HCT116 (cell line): ENCODE measurements around the gene LIPI. TPM values are rescaled to one million over a fixed set of nuclear protein-coding genes. Genes with fewer than 3 reads are reported as not detected.
"Not testable (repeated sequence)": the region's sequence is repeated elsewhere in the genome, so short reads cannot be mapped to it uniquely, and the experiment has no call there.

Source experiments
- ATAC-seq: fragments of 200-7000 bp; cut with Tn5 transposase; 2 replicates; pipeline ENCODE4 v1.9.1; 2020; ENCODE audit warnings: mild to moderate bottlenecking, moderate library complexity
- BruUV-seq: library from RNA; stranded (reverse); fragments of 400-500 nt; replicated peaks from 2 replicates; lab custom pipeline; 2021; lab: Mats Ljungman, UMichigan
- CTCF ChIA-PET: fragments of 300-600 bp; sonication (Branson Sonifier 250); formaldehyde crosslinking; loops from one replicate; lab custom pipeline; 2021; ENCODE audit warnings: antibody characterized with exemption; lab: Charles Lee
- POLR2A ChIA-PET: fragments of 300-600, 350-600 bp; sonication (Branson Sonifier 250); formaldehyde crosslinking; loops from one replicate; lab custom pipeline; 2021; ENCODE audit warnings: antibody characterized with exemption; lab: Charles Lee
- RAD21 ChIA-PET, 2 experiments: fragments of 300-600 bp; sonication (Branson Sonifier 250); formaldehyde crosslinking; loops; one replicate each; lab custom pipeline; 2023; ENCODE audit warnings: low total read pairs in 2 of 2; ENCODE audit not compliant: uncharacterized antibody in 2 of 2, unreplicated experiment in 2 of 2, low non-redundant PET in 1 of 2; lab: Charles Lee
- DNase-seq: peaks from one replicate; pipeline ENCODE4 v3.0.0-alpha.2; 2010; ENCODE audit warnings: low read depth, low spot score
- H2AFZ ChIP-seq: fragments of 200-600 bp; shearing (Covaris generic), sonication (generic); 2 replicates; pipeline ENCODE4 v1.6.1; 2017; ENCODE audit warnings: low read depth, mixed run types, mixed read lengths, antibody characterized with exemption, low read length; ENCODE audit not compliant: poor library complexity, severe bottlenecking
- H3K27ac ChIP-seq: 2 replicates; pipeline ENCODE4 v1.5.1; 2012; ENCODE audit warnings: low read depth, low read length
- H3K27me3 ChIP-seq: fragments of 200-600 bp; sonication (generic); 2 replicates; pipeline ENCODE4 v1.6.1; 2016; ENCODE audit warnings: mixed run types, low read length, mixed read lengths; ENCODE audit not compliant: insufficient read depth
- H3K36me3 ChIP-seq, 2 experiments: fragments of 200-500 bp in 1 of 2; fragments of 200-600 bp in 1 of 2; sonication (Bioruptor generic) in 1 of 2; sonication (generic) in 1 of 2; 2 replicates each; pipeline versions ENCODE4 v1.5.1 to v1.6.1; 2014 to 2016; ENCODE audit warnings: low read length in 2 of 2, inconsistent platforms in 1 of 2, mixed read lengths in 1 of 2, mixed run types in 1 of 2; ENCODE audit not compliant: insufficient read depth in 2 of 2, control insufficient read depth in 1 of 2
- H3K4me1 ChIP-seq, 2 experiments: fragments of 200-600 bp in 1 of 2; sonication (generic) in 1 of 2; 2 replicates each; pipeline versions ENCODE4 v1.5.1 to v1.6.1; 2012 to 2017; ENCODE audit warnings: low read length in 2 of 2, inconsistent platforms in 1 of 2, mild to moderate bottlenecking in 1 of 2, mixed read lengths in 1 of 2, mixed run types in 1 of 2, moderate library complexity in 1 of 2; ENCODE audit not compliant: insufficient read depth in 2 of 2, control insufficient read depth in 1 of 2
- H3K4me2 ChIP-seq: fragments of 200-600 bp; sonication (generic); 2 replicates; pipeline ENCODE4 v1.6.1; 2017; ENCODE audit warnings: mixed run types, low read length, mixed read lengths
- H3K4me3 ChIP-seq, 2 experiments: fragments of 200-600 bp in 1 of 2; sonication (generic) in 1 of 2; replicated peaks in 1 of 2; 2 replicates each; pipeline ENCODE4 v1.5.1; 2011 to 2016; ENCODE audit warnings: low read length in 2 of 2, control low read depth in 1 of 2, low read depth in 1 of 2, mild to moderate bottlenecking in 1 of 2, mixed read lengths in 1 of 2, mixed run types in 1 of 2
- H3K79me2 ChIP-seq: fragments of 200-600 bp; sonication (generic); 2 replicates; pipeline ENCODE4 v1.6.1; 2017; ENCODE audit warnings: mild to moderate bottlenecking, mixed run types, low read length, moderate library complexity, mixed read lengths; ENCODE audit not compliant: insufficient read depth
- H3K9ac ChIP-seq: fragments of 200-600 bp; sonication (generic); 2 replicates; pipeline ENCODE4 v1.6.1; 2016; ENCODE audit warnings: low read length, mixed read lengths
- H3K9me2 ChIP-seq: fragments of 200-600 bp; sonication (generic), shearing (Covaris generic); 2 replicates; pipeline ENCODE4 v1.6.1; 2017; ENCODE audit warnings: mixed run types, mild to moderate bottlenecking, moderate library complexity; ENCODE audit not compliant: insufficient read depth
- H3K9me3 ChIP-seq, 2 experiments: fragments of 200-500 bp in 1 of 2; fragments of 200-600 bp in 1 of 2; sonication (Bioruptor generic) in 1 of 2; sonication (generic) in 1 of 2; 2 replicates each; pipeline ENCODE4 v1.6.1; 2014 to 2017; ENCODE audit warnings: low read length in 2 of 2, mixed read lengths in 2 of 2, inconsistent platforms in 1 of 2, low read depth in 1 of 2, mild to moderate bottlenecking in 1 of 2, mixed run types in 1 of 2, moderate library complexity in 1 of 2; ENCODE audit not compliant: control insufficient read depth in 1 of 2, insufficient read depth in 1 of 2
- H4K20me1 ChIP-seq: fragments of 200-600 bp; sonication (generic), shearing (Covaris generic); 2 replicates; pipeline ENCODE4 v1.6.1; 2017; ENCODE audit warnings: mixed run types, mild to moderate bottlenecking, moderate library complexity; ENCODE audit not compliant: insufficient read depth
- EZH2 ChIP-seq: fragments of 200-600 bp; sonication (generic); IDR thresholded peaks from 2 replicates; pipeline ENCODE4 v1.6.1; 2017; ENCODE audit warnings: antibody characterized with exemption, mixed run types
- FOSL1 ChIP-seq: IDR thresholded peaks from 2 replicates; pipeline ENCODE4 v1.6.1; 2012; ENCODE audit warnings: low read depth
- JUND ChIP-seq: IDR thresholded peaks from 2 replicates; pipeline ENCODE4 v1.6.1; 2012
- SIN3A ChIP-seq: IDR thresholded peaks from 2 replicates; pipeline ENCODE4 v1.6.1; 2012; ENCODE audit warnings: low read depth
- intact Hi-C: fragments of 100-400 bp; cut with micrococcal nuclease; formaldehyde crosslinking; loops from 2 replicates; pipeline ENCODE4 v1.10.0; 2022
- total RNA-seq: library from RNA; stranded (reverse); gene quantifications from one replicate; pipeline ENCODE4 v1.2.1, GENCODE V29; 2021; ENCODE audit not compliant: unreplicated experiment
- TF ChIP-seq, protein P1 (sequence below): IDR thresholded peaks from 2 replicates; pipeline ENCODE4 v1.6.1; 2011; ENCODE audit warnings: mild to moderate bottlenecking, low read length, moderate library complexity; ENCODE audit not compliant: insufficient replicate concordance; ENCODE audit errors: extremely low read depth

Gene LIPI
- total RNA-seq, 1 experiment from 2014 or later = not detected

DNA sequence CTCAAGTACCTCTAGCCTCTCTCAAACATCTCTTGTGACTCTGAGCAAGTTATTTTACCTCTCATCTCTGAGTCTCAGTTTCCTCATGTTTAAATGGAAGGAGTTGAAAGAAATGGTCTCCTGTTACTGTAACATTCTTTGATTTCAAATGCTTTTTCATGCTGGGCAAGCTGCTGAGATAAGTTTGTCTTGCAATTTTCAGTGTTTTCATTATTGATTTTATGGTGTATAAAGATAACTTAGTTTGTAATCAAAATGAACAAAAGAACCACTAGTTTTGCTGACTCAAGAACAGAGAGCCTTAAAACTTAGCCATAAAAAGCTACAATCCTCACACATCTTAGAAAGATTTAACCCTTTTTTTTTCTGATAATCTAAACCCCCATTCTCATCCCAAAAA, 4.5 kb downstream of the LIPI start:
- DNase-seq = no peak
- ATAC-seq = no peak
- Histone ChIP-seq H3K9ac (no peak overlapping the region), H3K4me3 (no peak overlapping the region), H3K27ac (no peak overlapping the region), H3K36me3 (no peaks in the 10 kb centered on the region), H3K9me3 (peaks cover 0 to 9% of the 10 kb centered on the region in 2 experiments; a peak in 2 of 4 replicates), H3K79me2 (no peaks in the 10 kb centered on the region), H3K4me2 (no peak overlapping the region), H3K9me2 (no peaks in the 10 kb centered on the region), H2AFZ (no peak overlapping the region), H3K27me3 (no peaks in the 10 kb centered on the region), H3K4me1 (no peaks in the 10 kb centered on the region), H4K20me1 (no peaks in the 10 kb centered on the region; the same call in 1 of the 2 replicates)
- BruUV-seq = no TSS peak
- CTCF ChIA-PET = no interaction called here
- RAD21 ChIA-PET = no interaction called here
- POLR2A ChIA-PET = no interaction called here
- TF ChIP-seq, protein P1, sequence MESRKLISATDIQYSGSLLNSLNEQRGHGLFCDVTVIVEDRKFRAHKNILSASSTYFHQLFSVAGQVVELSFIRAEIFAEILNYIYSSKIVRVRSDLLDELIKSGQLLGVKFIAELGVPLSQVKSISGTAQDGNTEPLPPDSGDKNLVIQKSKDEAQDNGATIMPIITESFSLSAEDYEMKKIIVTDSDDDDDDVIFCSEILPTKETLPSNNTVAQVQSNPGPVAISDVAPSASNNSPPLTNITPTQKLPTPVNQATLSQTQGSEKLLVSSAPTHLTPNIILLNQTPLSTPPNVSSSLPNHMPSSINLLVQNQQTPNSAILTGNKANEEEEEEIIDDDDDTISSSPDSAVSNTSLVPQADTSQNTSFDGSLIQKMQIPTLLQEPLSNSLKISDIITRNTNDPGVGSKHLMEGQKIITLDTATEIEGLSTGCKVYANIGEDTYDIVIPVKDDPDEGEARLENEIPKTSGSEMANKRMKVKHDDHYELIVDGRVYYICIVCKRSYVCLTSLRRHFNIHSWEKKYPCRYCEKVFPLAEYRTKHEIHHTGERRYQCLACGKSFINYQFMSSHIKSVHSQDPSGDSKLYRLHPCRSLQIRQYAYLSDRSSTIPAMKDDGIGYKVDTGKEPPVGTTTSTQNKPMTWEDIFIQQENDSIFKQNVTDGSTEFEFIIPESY = no peak
- TF ChIP-seq JUND (no peak), SIN3A (no peak), FOSL1 (no peak), EZH2 (no peak)
- intact Hi-C loops = no loop called here

DNA sequence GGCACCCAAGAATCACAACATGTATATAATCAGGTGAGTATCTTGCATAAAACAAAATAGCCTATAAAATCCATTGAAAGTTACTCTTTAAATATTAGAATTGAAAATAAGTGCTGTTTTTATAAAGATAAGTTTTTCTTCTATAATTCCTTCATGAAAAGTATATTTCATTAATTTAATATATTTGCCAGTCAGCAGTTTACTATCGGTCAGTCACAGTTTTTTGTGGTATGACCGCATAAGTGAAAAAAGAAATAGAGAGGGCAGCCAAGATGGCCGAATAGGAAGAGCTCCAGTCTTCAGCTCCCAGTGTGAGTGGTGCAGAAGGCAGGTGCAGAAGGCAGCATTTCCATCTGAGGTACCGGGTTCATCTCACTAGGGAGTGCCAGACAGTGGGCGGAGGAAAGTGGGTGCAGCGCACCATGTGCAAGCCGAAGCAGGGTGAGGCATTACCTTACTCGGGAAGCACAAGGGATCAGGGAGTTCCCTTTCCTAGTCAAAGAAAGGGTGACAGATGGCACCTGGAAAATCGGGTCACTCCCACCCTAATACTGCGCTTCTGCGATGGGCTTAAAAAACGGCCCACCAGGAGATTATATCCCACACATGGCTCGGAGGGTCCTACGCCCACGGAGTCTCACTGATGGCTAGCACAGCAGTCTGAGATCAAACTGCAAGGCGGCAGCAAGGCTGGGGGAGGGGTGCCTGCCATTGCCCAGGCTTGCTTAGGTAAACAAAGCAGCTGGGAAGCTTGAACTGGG, 44.1 kb downstream of the LIPI start:
- intact Hi-C loops, H3K27me3 ChIP-seq, H3K27ac ChIP-seq, H3K79me2 ChIP-seq, ATAC-seq, H2AFZ ChIP-seq, H3K4me3 ChIP-seq, POLR2A ChIA-PET, H3K36me3 ChIP-seq, DNase-seq, BruUV-seq, H3K9me2 ChIP-seq, H3K9ac ChIP-seq, CTCF ChIA-PET, H3K4me1 ChIP-seq, RAD21 ChIA-PET, H3K4me2 ChIP-seq, H4K20me1 ChIP-seq: not testable (repeated sequence)
- peaks cover 0 to 11% of the 10 kb centered on the region in 2 experiments; a peak in 1 of 4 replicates for H3K9me3 ChIP-seq
